ENCODE measurements around the gene PSKH1.

DNA sequence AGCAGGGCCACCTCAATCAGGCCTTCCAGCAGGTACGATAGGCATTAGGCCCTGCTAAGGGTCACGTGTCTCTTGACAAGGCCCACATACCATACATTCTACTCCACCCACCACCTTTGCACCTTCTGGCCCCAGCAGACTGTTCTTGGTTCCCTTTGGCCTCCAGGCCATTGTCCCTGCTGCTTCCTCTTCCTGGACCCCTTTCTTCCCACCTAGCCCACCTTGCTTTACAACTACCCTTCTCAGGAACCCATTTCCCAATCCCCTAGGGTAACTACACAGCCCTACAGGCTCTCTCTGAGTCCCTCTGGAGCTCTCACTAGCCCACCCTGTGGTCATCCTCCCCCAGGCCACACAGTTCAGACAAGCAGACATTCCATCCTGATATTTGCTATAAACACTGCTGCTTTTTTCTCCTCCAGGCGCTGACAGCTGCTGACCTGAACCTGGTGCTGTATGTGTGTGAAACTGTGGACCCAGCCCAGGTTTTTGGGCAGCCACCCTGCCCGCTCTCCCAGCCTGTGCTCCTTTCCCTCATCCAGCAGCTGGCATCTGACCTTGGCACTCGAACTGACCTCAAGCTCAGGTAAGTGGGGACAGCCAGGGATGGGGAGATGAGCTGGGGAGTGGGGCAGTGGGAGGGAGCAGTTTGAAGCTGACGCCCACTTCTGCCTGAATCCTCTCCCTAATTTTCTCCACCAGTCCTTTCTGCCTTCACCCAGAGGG, 9.7 kb upstream of the PSKH1 start:
- TF ChIP-seq, protein P1, sequence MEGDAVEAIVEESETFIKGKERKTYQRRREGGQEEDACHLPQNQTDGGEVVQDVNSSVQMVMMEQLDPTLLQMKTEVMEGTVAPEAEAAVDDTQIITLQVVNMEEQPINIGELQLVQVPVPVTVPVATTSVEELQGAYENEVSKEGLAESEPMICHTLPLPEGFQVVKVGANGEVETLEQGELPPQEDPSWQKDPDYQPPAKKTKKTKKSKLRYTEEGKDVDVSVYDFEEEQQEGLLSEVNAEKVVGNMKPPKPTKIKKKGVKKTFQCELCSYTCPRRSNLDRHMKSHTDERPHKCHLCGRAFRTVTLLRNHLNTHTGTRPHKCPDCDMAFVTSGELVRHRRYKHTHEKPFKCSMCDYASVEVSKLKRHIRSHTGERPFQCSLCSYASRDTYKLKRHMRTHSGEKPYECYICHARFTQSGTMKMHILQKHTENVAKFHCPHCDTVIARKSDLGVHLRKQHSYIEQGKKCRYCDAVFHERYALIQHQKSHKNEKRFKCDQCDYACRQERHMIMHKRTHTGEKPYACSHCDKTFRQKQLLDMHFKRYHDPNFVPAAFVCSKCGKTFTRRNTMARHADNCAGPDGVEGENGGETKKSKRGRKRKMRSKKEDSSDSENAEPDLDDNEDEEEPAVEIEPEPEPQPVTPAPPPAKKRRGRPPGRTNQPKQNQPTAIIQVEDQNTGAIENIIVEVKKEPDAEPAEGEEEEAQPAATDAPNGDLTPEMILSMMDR (IDR thresholded peaks at IDR 0.05): no peak
- no peak for TF ChIP-seq POLR2AphosphoS5 (IDR thresholded peaks at IDR 0.05)

Data from suprapubic skin (tissue), 3 donors.